Activated CD8-positive, alpha-beta memory T cell treated with anti-CD3 and anti-CD28 coated beads for 48 hours (primary cell): ENCODE results near the gene ATP8B3.

Experiments used
- DNase-seq, 3 experiments: peaks; one replicate each; pipeline ENCODE4 v3.0.0-alpha.2; 2020; ENCODE audit warnings: low read depth in 2 of 3, low spot score in 2 of 3

The ATP8B3 gene

GRCh38 chr19:1748115-1748872 is 63.8 kb downstream of the ATP8B3 start:
- DNase-seq = no peak

GRCh38 chr19:1747285-1748114 is 64.6 kb downstream of the ATP8B3 start:
- no peak for DNase-seq

- DNase-seq = no peak
Observed at GRCh38 chr19:1746401-1747284, 65.4 kb downstream of the ATP8B3 start.

- no peak for DNase-seq
Observed at GRCh38 chr19:1745589-1746031, 66.5 kb downstream of the ATP8B3 start.

- no peak for DNase-seq
Observed at GRCh38 chr19:1744822-1745563, 67.1 kb downstream of the ATP8B3 start.

GRCh38 chr19:1744133-1744665 is 67.9 kb downstream of the ATP8B3 start:
- no peak for DNase-seq

GRCh38 chr19:1742989-1743696 is 68.9 kb downstream of the ATP8B3 start:
- DNase-seq = no peak

- DNase-seq = no peak
Observed at GRCh38 chr19:1739960-1740629, 72.0 kb downstream of the ATP8B3 start.

- DNase-seq = no peak
Observed at GRCh38 chr19:1736927-1737326, 75.1 kb downstream of the ATP8B3 start.

GRCh38 chr19:1736280-1736679 is 75.8 kb downstream of the ATP8B3 start:
- no peak for DNase-seq

GRCh38 chr19:1734321-1734966 is 77.6 kb downstream of the ATP8B3 start:
- no peak for DNase-seq
